ENCODE data around the gene SMCO4. TPM values are rescaled to one million over a fixed set of nuclear protein-coding genes. Genes with fewer than 3 reads are reported as not detected.
"Not testable (repeated sequence)": the region's sequence is repeated elsewhere in the genome, so short reads cannot be mapped to it uniquely, and the experiment has no call there.

The SMCO4 gene
- total RNA-seq, 2 experiments from 2014 or later, result 17.7 to 18.0 TPM

- DNase-seq (no peak), ATAC-seq (no peak)
- Mint-ChIP-seq H3K36me3 (ENCODE audit: low read depth) (no peaks in the 10 kb centered on the region), H3K27me3 (ENCODE audit: low read depth) (no peaks in the 10 kb centered on the region), H3K9me3 (ENCODE audit: insufficient read depth) (no peaks in the 10 kb centered on the region), H3K4me3 (no peak overlapping the region), H3K4me1 (ENCODE audit: low read depth) (no peaks in the 10 kb centered on the region), H3K27ac (no peak overlapping the region)
- ChIA-PET CTCF (no interaction called here), POLR2A (no interaction called here)
Observed at GRCh38 chr11:93480256-93480655, 62.9 kb downstream of the SMCO4 start.

DNA sequence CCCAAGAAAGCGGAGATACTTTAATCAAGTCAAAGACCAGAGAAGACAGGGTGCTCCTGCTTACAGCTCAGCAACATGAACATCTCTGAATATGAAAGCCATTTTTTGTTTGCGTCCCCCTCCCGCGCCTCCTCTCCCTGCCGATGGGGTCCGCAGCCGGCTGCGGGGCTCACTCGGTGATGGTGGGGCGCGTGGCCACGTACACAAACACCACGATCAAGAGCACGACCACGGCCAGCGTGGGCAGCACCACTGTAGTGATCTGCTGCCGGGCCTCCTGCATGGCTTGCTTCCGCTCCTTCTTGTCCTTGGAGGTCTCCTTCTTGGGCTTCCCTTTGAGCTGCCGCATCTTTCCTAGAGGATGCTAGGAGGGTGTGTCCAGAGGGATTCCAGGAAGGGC lies 64.3 kb downstream of the SMCO4 start:
- Mint-ChIP-seq H3K4me3 (no peak overlapping the region), H3K27me3 (ENCODE audit: low read depth) (no peaks in the 10 kb centered on the region), H3K36me3 (ENCODE audit: low read depth) (no peaks in the 10 kb centered on the region), H3K4me1 (ENCODE audit: low read depth) (no peaks in the 10 kb centered on the region), H3K9me3 (ENCODE audit: insufficient read depth) (no peaks in the 10 kb centered on the region), H3K27ac (no peak overlapping the region)
- ChIA-PET POLR2A (no interaction called here), CTCF (no interaction called here)
- ATAC-seq (no peak), DNase-seq (no peak)

DNA sequence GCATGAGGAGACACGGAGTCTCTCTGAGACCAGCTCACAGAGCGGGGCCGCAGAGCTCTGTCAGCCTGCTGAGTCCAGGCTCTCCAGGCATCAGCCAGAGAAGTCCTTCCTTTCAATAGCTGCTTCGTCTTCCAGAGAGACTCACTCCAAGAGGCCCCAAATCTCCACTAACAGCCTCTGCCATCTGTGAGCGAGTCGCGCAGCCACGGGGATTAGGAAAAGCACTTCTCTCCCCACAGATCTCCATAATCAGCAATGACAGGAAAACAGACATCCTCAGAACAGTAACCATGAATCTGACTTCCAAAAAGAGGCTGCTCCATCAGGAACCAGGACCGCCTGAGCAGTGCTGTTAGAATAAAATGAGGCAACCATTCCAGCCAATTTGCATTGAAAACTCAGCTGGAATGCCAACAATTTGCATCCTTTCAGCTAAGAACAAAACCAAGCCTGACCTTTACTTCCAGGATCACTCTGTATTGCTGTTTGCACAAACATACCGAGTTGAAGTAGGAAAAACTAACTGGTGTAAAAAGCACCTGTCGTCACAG lies 65.4 kb downstream of the SMCO4 start:
- Mint-ChIP-seq H3K9me3 (ENCODE audit: insufficient read depth) (no peaks in the 10 kb centered on the region), H3K27ac (no peak overlapping the region), H3K27me3 (ENCODE audit: low read depth) (no peaks in the 10 kb centered on the region), H3K36me3 (ENCODE audit: low read depth) (peaks cover 2% of the 10 kb centered on the region), H3K4me3 (no peak overlapping the region), H3K4me1 (ENCODE audit: low read depth) (no peaks in the 10 kb centered on the region)
- ATAC-seq, result no peak
- CTCF ChIA-PET, result no interaction called here
- DNase-seq, result no peak
- POLR2A ChIA-PET, result no interaction called here

DNA sequence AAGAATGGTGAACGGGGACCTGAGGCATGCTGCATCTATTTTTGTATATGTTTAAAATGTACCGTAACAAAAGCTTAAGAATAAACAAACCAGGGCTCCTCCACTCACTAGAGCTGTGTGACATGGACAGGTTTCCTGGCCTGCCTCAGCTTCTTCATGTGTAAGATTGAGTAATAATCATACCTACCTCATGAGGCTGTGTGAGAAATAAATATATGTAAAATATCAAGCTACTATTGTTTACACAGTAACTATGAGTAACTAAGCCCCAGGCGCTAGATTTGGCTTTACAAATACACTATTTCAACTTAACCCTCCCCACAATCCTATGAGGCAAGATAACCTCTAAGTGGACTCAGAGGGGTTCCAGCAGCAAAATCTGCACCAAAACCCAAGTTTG lies 66.4 kb downstream of the SMCO4 start:
- H3K36me3 Mint-ChIP-seq (ENCODE audit: low read depth), result peaks cover 2% of the 10 kb centered on the region
- no peak overlapping the region for H3K4me3 Mint-ChIP-seq
- CTCF ChIA-PET, result no interaction called here
- no peaks in the 10 kb centered on the region for H3K9me3 Mint-ChIP-seq (ENCODE audit: insufficient read depth)
- no peaks in the 10 kb centered on the region for H3K27me3 Mint-ChIP-seq (ENCODE audit: low read depth)
- H3K4me1 Mint-ChIP-seq (ENCODE audit: low read depth), result no peaks in the 10 kb centered on the region
- no peak for DNase-seq
- POLR2A ChIA-PET, result no interaction called here
- no peak overlapping the region for H3K27ac Mint-ChIP-seq
- ATAC-seq, result no peak

- CTCF ChIA-PET, result no interaction called here
- Mint-ChIP-seq H3K27ac (no peak overlapping the region), H3K4me1 (ENCODE audit: low read depth) (no peaks in the 10 kb centered on the region), H3K36me3 (ENCODE audit: low read depth) (peaks cover 2% of the 10 kb centered on the region), H3K27me3 (ENCODE audit: low read depth) (no peaks in the 10 kb centered on the region), H3K9me3 (ENCODE audit: insufficient read depth) (no peaks in the 10 kb centered on the region), H3K4me3 (no peak overlapping the region)
- no peak for DNase-seq
- no peak for ATAC-seq
- POLR2A ChIA-PET, result no interaction called here
Observed at GRCh38 chr11:93474123-93474522, 69.1 kb downstream of the SMCO4 start.

GRCh38 chr11:93468290-93468689 lies 74.9 kb downstream of the SMCO4 start:
- Mint-ChIP-seq H3K9me3 (ENCODE audit: insufficient read depth) (no peaks in the 10 kb centered on the region), H3K27ac (no peak overlapping the region), H3K27me3 (ENCODE audit: low read depth) (no peaks in the 10 kb centered on the region), H3K4me1 (ENCODE audit: low read depth) (no peaks in the 10 kb centered on the region), H3K4me3 (no peak overlapping the region), H3K36me3 (ENCODE audit: low read depth) (no peaks in the 10 kb centered on the region)
- ATAC-seq (no peak), DNase-seq (no peak)
- CTCF ChIA-PET, result no interaction called here
- POLR2A ChIA-PET, result no interaction called here

DNA sequence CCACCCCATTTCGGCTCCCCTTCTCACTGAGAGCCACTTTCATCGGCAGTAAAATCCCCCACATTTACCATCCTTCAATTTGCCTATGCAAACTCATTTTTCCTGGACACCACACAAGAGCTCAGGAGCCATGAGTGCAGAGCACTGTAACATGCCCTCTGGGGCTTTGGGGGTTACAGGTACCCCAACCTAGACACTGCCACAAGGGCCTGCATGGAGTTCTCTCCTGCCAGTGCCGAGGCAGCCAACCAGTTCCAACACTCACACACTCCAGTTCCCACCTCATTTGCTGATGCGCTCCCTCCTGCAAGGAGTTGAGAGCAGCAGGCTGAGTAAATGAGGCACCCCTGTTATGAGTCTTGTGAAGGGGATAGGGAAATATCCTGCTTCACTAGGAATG lies 76.1 kb downstream of the SMCO4 start:
- Mint-ChIP-seq H3K4me3 (no peak overlapping the region), H3K36me3 (ENCODE audit: low read depth) (no peaks in the 10 kb centered on the region), H3K27ac (no peak overlapping the region), H3K27me3 (ENCODE audit: low read depth) (no peaks in the 10 kb centered on the region), H3K9me3 (ENCODE audit: insufficient read depth) (no peaks in the 10 kb centered on the region), H3K4me1 (ENCODE audit: low read depth) (no peaks in the 10 kb centered on the region)
- POLR2A ChIA-PET, result no interaction called here
- no peak for ATAC-seq
- CTCF ChIA-PET, result no interaction called here
- no peak for DNase-seq

GRCh38 chr11:93464927-93465540 lies 78.2 kb downstream of the SMCO4 start:
- no peaks in the 10 kb centered on the region for H3K4me1 Mint-ChIP-seq (ENCODE audit: low read depth)
- H3K4me3 Mint-ChIP-seq, result no peak overlapping the region
- H3K9me3 Mint-ChIP-seq (ENCODE audit: insufficient read depth), result no peaks in the 10 kb centered on the region
- no peak for DNase-seq
- no peaks in the 10 kb centered on the region for H3K27me3 Mint-ChIP-seq (ENCODE audit: low read depth)
- ChIA-PET CTCF (no interaction called here), POLR2A (no interaction called here)
- no peak for ATAC-seq
- no peaks in the 10 kb centered on the region for H3K36me3 Mint-ChIP-seq (ENCODE audit: low read depth)
- H3K27ac Mint-ChIP-seq, result no peak overlapping the region

DNA sequence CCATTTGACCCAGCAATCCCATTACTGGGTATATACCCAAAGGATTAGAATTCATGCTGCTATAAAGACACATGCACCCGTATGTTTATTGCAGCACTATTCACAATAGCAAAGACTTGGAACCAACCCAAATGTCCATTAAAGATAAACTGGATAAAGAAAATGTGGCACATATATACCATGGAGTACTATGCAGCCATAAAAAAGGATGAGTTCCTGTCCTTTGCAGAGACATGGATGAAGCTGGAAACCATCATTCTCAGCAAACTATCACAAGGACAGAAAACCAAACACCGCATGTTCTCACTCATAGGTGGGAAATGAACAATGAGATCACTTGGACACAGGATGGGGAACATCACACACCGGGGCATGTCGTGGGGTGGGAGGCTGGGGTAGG lies 79.5 kb downstream of the SMCO4 start:
- ATAC-seq; H3K4me3 Mint-ChIP-seq; H3K27me3 Mint-ChIP-seq (ENCODE audit: low read depth); H3K4me1 Mint-ChIP-seq (ENCODE audit: low read depth); H3K9me3 Mint-ChIP-seq (ENCODE audit: insufficient read depth); H3K36me3 Mint-ChIP-seq (ENCODE audit: low read depth); POLR2A ChIA-PET; CTCF ChIA-PET; H3K27ac Mint-ChIP-seq; DNase-seq: not testable (repeated sequence)

GRCh38 chr11:93458286-93458685 lies 84.9 kb downstream of the SMCO4 start:
- ChIA-PET POLR2A (no interaction called here), CTCF (no interaction called here)
- Mint-ChIP-seq H3K36me3 (ENCODE audit: low read depth) (no peaks in the 10 kb centered on the region), H3K4me3 (no peak overlapping the region), H3K27me3 (ENCODE audit: low read depth) (no peaks in the 10 kb centered on the region), H3K27ac (no peak overlapping the region), H3K4me1 (ENCODE audit: low read depth) (no peaks in the 10 kb centered on the region), H3K9me3 (ENCODE audit: insufficient read depth) (no peaks in the 10 kb centered on the region)
- ATAC-seq (no peak), DNase-seq (no peak)

GRCh38 chr11:93444617-93445073 lies 98.5 kb downstream of the SMCO4 start:
- POLR2A ChIA-PET, result interaction anchor here (0.7 kb wide), 1 partner anchor 105 kb away, joined by 3 read pairs; no protein-coding TSS in a partner anchor
- no peak for DNase-seq
- H3K4me3 Mint-ChIP-seq, result no peak overlapping the region

GRCh38 chr11:93443232-93443631 lies 100.0 kb downstream of the SMCO4 start:
- POLR2A ChIA-PET; H3K36me3 Mint-ChIP-seq (ENCODE audit: low read depth); H3K27ac Mint-ChIP-seq; ATAC-seq; H3K4me1 Mint-ChIP-seq (ENCODE audit: low read depth); H3K27me3 Mint-ChIP-seq (ENCODE audit: low read depth); CTCF ChIA-PET; H3K4me3 Mint-ChIP-seq; DNase-seq; H3K9me3 Mint-ChIP-seq (ENCODE audit: insufficient read depth): not testable (repeated sequence)

More at GRCh38 chr11:93444617-93445073, 98.5 kb downstream of the SMCO4 start:
- Mint-ChIP-seq H3K9me3 (ENCODE audit: insufficient read depth) (no peaks in the 10 kb centered on the region), H3K36me3 (ENCODE audit: low read depth) (no peaks in the 10 kb centered on the region), H3K27me3 (ENCODE audit: low read depth) (no peaks in the 10 kb centered on the region), H3K27ac (no peak overlapping the region), H3K4me1 (ENCODE audit: low read depth) (no peaks in the 10 kb centered on the region)
- no peak for ATAC-seq
- CTCF ChIA-PET, result no interaction called here

DNA sequence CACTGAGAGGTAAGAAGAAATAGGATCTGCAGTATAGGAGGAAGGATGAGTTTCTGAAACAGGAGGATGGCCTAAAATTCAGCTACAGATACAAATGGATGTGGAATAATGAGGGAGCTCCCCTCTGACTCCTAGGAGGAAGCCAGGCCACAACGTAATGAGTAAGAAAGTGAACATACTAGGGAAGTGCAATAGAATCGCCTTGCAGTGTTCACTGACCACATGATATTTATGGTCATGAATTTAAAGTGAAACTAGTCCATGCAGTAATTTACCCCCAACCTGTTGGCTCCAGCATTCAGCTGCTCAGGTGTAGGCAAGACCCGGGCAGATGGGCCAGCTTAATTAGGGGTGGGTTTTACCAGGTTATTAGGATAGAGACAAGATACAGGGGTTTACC lies 110.9 kb downstream of the SMCO4 start:
- ChIA-PET CTCF (no interaction called here), POLR2A (no interaction called here)
- no peak overlapping the region for H3K4me3 Mint-ChIP-seq
- no peak overlapping the region for H3K27ac Mint-ChIP-seq
- no peaks in the 10 kb centered on the region for H3K9me3 Mint-ChIP-seq (ENCODE audit: insufficient read depth)
- no peaks in the 10 kb centered on the region for H3K27me3 Mint-ChIP-seq (ENCODE audit: low read depth)
- DNase-seq (no peak), ATAC-seq (no peak)
- no peaks in the 10 kb centered on the region for H3K4me1 Mint-ChIP-seq (ENCODE audit: low read depth)
- no peaks in the 10 kb centered on the region for H3K36me3 Mint-ChIP-seq (ENCODE audit: low read depth)
